ENCODE measurements around the gene EPM2AIP1. TPM values are rescaled to one million over a fixed set of nuclear protein-coding genes. Genes with fewer than 3 reads are reported as not detected.

EPM2AIP1 gene
- total RNA-seq, 5 donors from 2014 or later (not counting 1 experiment from before 2014, with no cell fraction given): 27.0 to 36.3 (median 29.3) TPM

DNA sequence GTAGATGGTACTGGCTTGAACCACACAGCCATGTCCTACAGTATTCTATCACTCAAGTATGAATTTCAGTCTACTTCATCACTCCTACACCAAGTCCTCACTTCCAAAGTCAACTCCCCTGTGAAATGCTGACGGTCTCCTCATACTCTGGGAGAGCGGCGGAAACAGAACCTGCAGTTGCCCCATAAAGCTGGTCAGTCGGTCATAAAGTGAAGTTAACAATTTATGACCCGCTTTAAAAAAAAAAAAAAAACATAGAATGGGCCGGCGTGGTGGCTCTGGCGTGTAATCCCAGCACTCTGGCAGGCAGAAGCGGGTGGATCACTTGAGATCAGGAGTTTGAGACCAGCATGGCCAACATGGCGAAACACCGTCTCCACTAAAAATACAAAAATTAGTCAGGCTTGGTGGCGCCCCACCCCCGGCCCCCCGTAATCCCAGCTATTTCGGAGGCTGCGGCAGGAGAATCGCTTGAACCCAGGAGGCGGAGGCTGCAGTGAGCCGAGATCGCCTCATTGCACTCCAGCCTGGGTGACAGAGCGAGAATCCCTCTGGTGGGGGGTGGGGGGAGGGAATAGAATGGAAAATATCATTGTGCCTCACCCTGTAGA is 50.2 kb downstream of the EPM2AIP1 start:
- DNase-seq (no peak), ATAC-seq (replicated peaks in 1 of 4) (no peak)
- H3K36me3 Mint-ChIP-seq: peaks cover 3% of the 10 kb centered on the region
- H3K4me1 Mint-ChIP-seq: peaks cover 13 to 28% (median 25%) of the 10 kb centered on the region in 3 donors
- peak overlapping the region in 2 of 3 donors; percentile 9 to 36 for H3K4me3 Mint-ChIP-seq
- H3K4me3 ChIP-seq (ENCODE audit: control insufficient read depth in 1 of 2, extremely low read depth in 1 of 2, low read length in 1 of 2): no peak overlapping the region
- H3K9me3 ChIP-seq: no peaks in the 10 kb centered on the region
- no peak overlapping the region for H3K27ac Mint-ChIP-seq
- H3K4me1 ChIP-seq (ENCODE audit: control insufficient read depth in 1 of 2, extremely low read depth in 1 of 2, insufficient read depth in 2 of 2, low read length in 2 of 2): peaks cover 7 to 16% of the 10 kb centered on the region in 2 experiments
- POLR2A ChIA-PET: interaction anchor here (0.5 to 0.7 kb wide), 4 partner anchors 27 to 344 kb away, joined by 3 to 6 read pairs (median 4); no protein-coding TSS in a partner anchor
- H3K9me3 Mint-ChIP-seq: peaks cover 0 to 2% (median 2%) of the 10 kb centered on the region in 3 donors
- H3K27me3 ChIP-seq (replicated peaks in 1 of 2; ENCODE audit: control insufficient read depth in 2 of 2, extremely low read depth in 1 of 2, insufficient read depth in 2 of 2, low read length in 1 of 2): no peaks in the 10 kb centered on the region
- WGBS (ENCODE audit: insufficient coverage): 97% methylated on average over 15 of the region's 21 CpGs
- peaks cover 0 to 2% of the 10 kb centered on the region in 2 donors for H3K36me3 ChIP-seq (ENCODE audit: control insufficient read depth in 2 of 2, extremely low read depth in 1 of 2, insufficient read depth in 1 of 2, low read length in 1 of 2)
- CTCF ChIA-PET: interaction anchor here (0.6 to 3.4 kb wide), 2 partner anchors 16 to 18 kb away, joined by 6 to 34 read pairs; no protein-coding TSS in a partner anchor
- no peaks in the 10 kb centered on the region for H3K27me3 Mint-ChIP-seq
- H3K27ac ChIP-seq (ENCODE audit: low read length): no peak overlapping the region

DNA sequence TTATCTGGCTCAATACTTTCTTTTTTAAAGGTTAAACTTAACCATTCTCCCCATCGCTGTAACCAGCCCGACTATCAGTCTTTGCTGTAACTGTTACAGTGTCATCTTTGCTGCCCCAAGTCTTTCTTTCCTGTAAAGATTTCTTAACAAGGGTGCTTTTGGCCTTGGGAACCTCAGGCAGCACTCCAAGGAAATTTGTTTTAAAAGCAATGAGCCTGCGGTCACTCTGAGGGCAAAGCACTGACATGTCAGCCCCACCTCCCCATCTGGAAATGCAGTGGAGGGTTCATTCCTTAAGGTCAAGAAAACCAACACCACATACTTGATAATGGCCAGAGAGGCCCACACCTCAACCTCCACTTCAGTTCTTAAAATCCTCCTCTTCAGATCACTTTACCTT is 51.3 kb downstream of the EPM2AIP1 start:
- ChIA-PET CTCF (interaction anchor here in 1 of 2 donors (0.7 to 0.9 kb wide), 2 partner anchors 17 to 349 kb away, joined by 3 to 7 read pairs; no protein-coding TSS in a partner anchor), POLR2A (no interaction called here)
- no peaks in the 10 kb centered on the region for H3K9me3 Mint-ChIP-seq
- Histone ChIP-seq H3K27me3 (replicated peaks in 1 of 2; ENCODE audit: control insufficient read depth in 2 of 2, extremely low read depth in 1 of 2, insufficient read depth in 2 of 2, low read length in 1 of 2) (no peaks in the 10 kb centered on the region), H3K36me3 (ENCODE audit: control insufficient read depth in 2 of 2, extremely low read depth in 1 of 2, insufficient read depth in 1 of 2, low read length in 1 of 2) (peaks cover 0 to 2% of the 10 kb centered on the region in 2 donors), H3K4me1 (ENCODE audit: control insufficient read depth in 1 of 2, extremely low read depth in 1 of 2, insufficient read depth in 2 of 2, low read length in 2 of 2) (peaks cover 7 to 16% of the 10 kb centered on the region in 2 experiments), H3K4me3 (ENCODE audit: control insufficient read depth in 1 of 2, extremely low read depth in 1 of 2, low read length in 1 of 2) (no peak overlapping the region), H3K9me3 (no peaks in the 10 kb centered on the region), H3K27ac (ENCODE audit: low read length) (no peak overlapping the region)
- H3K36me3 Mint-ChIP-seq: peaks cover 3% of the 10 kb centered on the region
- H3K4me3 Mint-ChIP-seq: no peak overlapping the region
- DNase-seq: no peak
- H3K27me3 Mint-ChIP-seq: no peaks in the 10 kb centered on the region
- H3K4me1 Mint-ChIP-seq: peaks cover 13 to 31% (median 25%) of the 10 kb centered on the region in 3 donors
- WGBS (ENCODE audit: insufficient coverage): no CpG with 5 or more reads among the region's 3 CpGs
- H3K27ac Mint-ChIP-seq: peak overlapping the region; percentile 2 to 50
- ATAC-seq (replicated peaks in 1 of 4): no peak

DNA sequence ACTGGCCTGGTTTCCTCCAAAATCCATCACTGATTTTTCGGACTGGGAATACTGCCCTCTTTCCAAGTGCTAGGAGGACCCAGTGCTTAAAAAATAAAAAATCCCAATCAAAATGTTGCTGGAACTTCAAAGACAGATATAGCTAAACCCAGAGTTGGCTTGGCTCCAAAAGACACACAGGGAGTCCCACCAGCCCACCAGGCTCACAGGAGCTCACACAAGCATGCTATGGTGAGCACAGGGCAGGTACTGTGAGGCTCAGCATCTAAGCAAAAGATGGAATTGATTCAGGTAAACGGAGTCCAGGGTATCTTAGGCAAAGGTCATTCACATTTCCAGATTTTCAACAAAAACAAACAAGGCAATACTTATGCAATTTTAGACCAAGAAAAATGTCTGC is 51.8 kb downstream of the EPM2AIP1 start:
- CTCF ChIA-PET: interaction anchor here in 1 of 2 donors (0.9 kb wide), 1 partner anchor 17 kb away, joined by 3 read pairs; no protein-coding TSS in a partner anchor
- Histone ChIP-seq H3K36me3 (ENCODE audit: control insufficient read depth in 2 of 2, extremely low read depth in 1 of 2, insufficient read depth in 1 of 2, low read length in 1 of 2) (peaks cover 0 to 2% of the 10 kb centered on the region in 2 donors), H3K4me1 (ENCODE audit: control insufficient read depth in 1 of 2, extremely low read depth in 1 of 2, insufficient read depth in 2 of 2, low read length in 2 of 2) (peaks cover 7 to 16% of the 10 kb centered on the region in 2 experiments), H3K9me3 (no peaks in the 10 kb centered on the region), H3K4me3 (ENCODE audit: control insufficient read depth in 1 of 2, extremely low read depth in 1 of 2, low read length in 1 of 2) (no peak overlapping the region), H3K27ac (ENCODE audit: low read length) (no peak overlapping the region), H3K27me3 (replicated peaks in 1 of 2; ENCODE audit: control insufficient read depth in 2 of 2, extremely low read depth in 1 of 2, insufficient read depth in 2 of 2, low read length in 1 of 2) (no peaks in the 10 kb centered on the region)
- H3K27ac Mint-ChIP-seq: no peak overlapping the region
- H3K4me3 Mint-ChIP-seq: no peak overlapping the region
- WGBS (ENCODE audit: insufficient coverage): 100% methylated on average over 1 of the region's 2 CpGs
- H3K27me3 Mint-ChIP-seq: no peaks in the 10 kb centered on the region
- POLR2A ChIA-PET: no interaction called here
- H3K4me1 Mint-ChIP-seq: peaks cover 13 to 31% (median 25%) of the 10 kb centered on the region in 3 donors
- H3K9me3 Mint-ChIP-seq: no peaks in the 10 kb centered on the region
- DNase-seq (no peak), ATAC-seq (replicated peaks in 1 of 4) (no peak)
- H3K36me3 Mint-ChIP-seq: peaks cover 5% of the 10 kb centered on the region

DNA sequence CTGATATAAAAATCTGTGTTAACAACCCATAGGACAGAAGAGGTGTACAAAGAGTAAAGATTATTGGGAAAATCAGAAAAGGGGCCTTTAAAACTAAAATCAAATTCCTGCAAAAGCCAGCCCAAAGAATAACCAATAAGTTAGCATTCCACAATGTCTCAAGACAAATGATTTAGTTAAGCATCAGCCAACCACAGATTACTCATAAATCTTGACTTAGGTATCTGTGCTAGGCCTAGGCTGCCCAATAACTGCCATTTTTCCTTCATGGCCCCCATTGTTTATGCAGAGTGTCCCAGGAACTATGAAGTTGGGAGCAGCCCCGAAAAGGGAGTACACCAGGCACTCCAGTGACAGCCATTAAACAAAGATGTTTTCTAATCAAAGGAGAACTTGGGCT is 55.4 kb downstream of the EPM2AIP1 start:
- H3K4me1 Mint-ChIP-seq: peaks cover 13 to 16% (median 16%) of the 10 kb centered on the region in 3 donors
- WGBS (ENCODE audit: insufficient coverage): no CpG with 5 or more reads among the region's 1 CpG
- no peak overlapping the region for H3K4me3 ChIP-seq (ENCODE audit: control insufficient read depth in 1 of 2, extremely low read depth in 1 of 2, low read length in 1 of 2)
- no peaks in the 10 kb centered on the region for H3K27me3 ChIP-seq (replicated peaks in 1 of 2; ENCODE audit: control insufficient read depth in 2 of 2, extremely low read depth in 1 of 2, insufficient read depth in 2 of 2, low read length in 1 of 2)
- CTCF ChIA-PET: no interaction called here
- DNase-seq (no peak), ATAC-seq (replicated peaks in 1 of 4) (no peak)
- POLR2A ChIA-PET: no interaction called here
- H3K9me3 ChIP-seq: no peaks in the 10 kb centered on the region
- no peaks in the 10 kb centered on the region for H3K4me1 ChIP-seq (ENCODE audit: control insufficient read depth in 1 of 2, extremely low read depth in 1 of 2, insufficient read depth in 2 of 2, low read length in 2 of 2)
- H3K4me3 Mint-ChIP-seq: no peak overlapping the region
- H3K36me3 ChIP-seq (ENCODE audit: control insufficient read depth in 2 of 2, extremely low read depth in 1 of 2, insufficient read depth in 1 of 2, low read length in 1 of 2): peaks cover 2 to 3% of the 10 kb centered on the region in 2 donors
- H3K27me3 Mint-ChIP-seq: no peaks in the 10 kb centered on the region
- H3K9me3 Mint-ChIP-seq: no peaks in the 10 kb centered on the region
- peaks cover 8% of the 10 kb centered on the region for H3K36me3 Mint-ChIP-seq
- H3K27ac ChIP-seq (ENCODE audit: low read length): no peak overlapping the region
- no peak overlapping the region for H3K27ac Mint-ChIP-seq

Other genes with a start within 250 kb of the EPM2AIP1 start
- gene DCLK3, start 228.6 kb downstream of the EPM2AIP1 start, total RNA-seq: not detected
- 100 to 1,000 TPM in 3 of 5 donors, 10 to 100 TPM in 2; 96.0 to 160 (median 127) TPM for gene TRANK1, start 48.1 kb downstream of the EPM2AIP1 start, total RNA-seq
- 10 to 100 TPM; 24.7 to 32.4 (median 28.6) TPM for gene MLH1, start 387 bp upstream of the EPM2AIP1 start, total RNA-seq
- 10 to 100 TPM; 26.0 to 39.3 (median 32.9) TPM for gene LRRFIP2, start 181.5 kb upstream of the EPM2AIP1 start, total RNA-seq

Measured in T-cell (primary cell).